AG20443 (cell line): ENCODE results near the gene CNN2.

ENCODE experiments used
- DNase-seq: peaks from one replicate; pipeline ENCODE4 v3.0.0; 2012; ENCODE audit warnings: low spot score, mixed read lengths

The CNN2 gene

GRCh38 chr19:995051-995827, 31.2 kb upstream of the CNN2 start:
- no peak for DNase-seq

GRCh38 chr19:996051-996838, 30.2 kb upstream of the CNN2 start:
- DNase-seq: peak; percentile 70

GRCh38 chr19:998064-998463, 28.3 kb upstream of the CNN2 start:
- DNase-seq: no peak

- DNase-seq: no peak
Observed at GRCh38 chr19:999379-999719, 27.1 kb upstream of the CNN2 start.

GRCh38 chr19:1000095-1000494, 26.3 kb upstream of the CNN2 start, which contains the start of gene GRIN3B:
TSS of gene GRIN3B (plus strand) at chr19:1000419. CDS start at chr19:1000438, 19 bp downstream.
- peak; percentile 84 for DNase-seq

- DNase-seq: no peak
Observed at GRCh38 chr19:1000591-1001537, 25.5 kb upstream of the CNN2 start.

- peak; percentile 81 for DNase-seq
Observed at GRCh38 chr19:1001538-1002166, 24.8 kb upstream of the CNN2 start.

- no peak for DNase-seq
Observed at GRCh38 chr19:1002600-1002999, 23.8 kb upstream of the CNN2 start.

- DNase-seq: no peak
Observed at GRCh38 chr19:1003283-1003682, 23.1 kb upstream of the CNN2 start.

- DNase-seq: no peak
Observed at GRCh38 chr19:1004204-1004802, 22.1 kb upstream of the CNN2 start.

- no peak for DNase-seq
Observed at GRCh38 chr19:1004803-1005664, 21.4 kb upstream of the CNN2 start.

GRCh38 chr19:1006711-1007398, 19.6 kb upstream of the CNN2 start:
- DNase-seq: no peak

GRCh38 chr19:1007399-1008251, 18.8 kb upstream of the CNN2 start:
- no peak for DNase-seq

- DNase-seq: no peak
Observed at GRCh38 chr19:1008268-1009040, 18.0 kb upstream of the CNN2 start.

- no peak for DNase-seq
Observed at GRCh38 chr19:1009041-1009980, 17.1 kb upstream of the CNN2 start.

- no peak for DNase-seq
Observed at GRCh38 chr19:1009981-1010538, 16.3 kb upstream of the CNN2 start.
